Mesothelial cell of epicardium (in vitro differentiated cells): ENCODE measurements around the gene PATJ. TPM values are rescaled to one million over a fixed set of nuclear protein-coding genes. Genes with fewer than 3 reads are reported as not detected.

Experiments
- DNase-seq, 2 experiments: peaks; one replicate each; pipeline ENCODE4 v3.0.0; 2021; ENCODE audit warnings: low spot score in 2 of 2; ENCODE audit not compliant: unreplicated experiment in 2 of 2
- H3K27ac Mint-ChIP-seq: 2 replicates; pipeline ENCODE4 v1.8.0; 2021; ENCODE audit warnings: mixed read lengths
- H3K27me3 Mint-ChIP-seq: 2 replicates; pipeline ENCODE4 v1.8.0; 2021; ENCODE audit warnings: low read depth, mixed read lengths
- H3K36me3 Mint-ChIP-seq: 2 replicates; pipeline ENCODE4 v1.8.0; 2021; ENCODE audit warnings: mixed read lengths
- H3K4me1 Mint-ChIP-seq: 2 replicates; pipeline ENCODE4 v1.8.0; 2021; ENCODE audit warnings: mixed read lengths
- H3K4me3 Mint-ChIP-seq: 2 replicates; pipeline ENCODE4 v1.8.0; 2021; ENCODE audit warnings: mild to moderate bottlenecking, moderate library complexity, mixed read lengths
- H3K9me3 Mint-ChIP-seq: 2 replicates; pipeline ENCODE4 v1.8.0; 2021; ENCODE audit warnings: mixed read lengths
- total RNA-seq: library from RNA; stranded (reverse); gene quantifications from 3 replicates; pipeline ENCODE4 v1.2.1, GENCODE V29; 2021
- TF ChIP-seq, protein P1 (sequence below): fragments of 200-600 bp; sonication (generic); IDR thresholded peaks from one replicate; pipeline ENCODE4 v1.5.0; 2021; ENCODE audit warnings: antibody characterized with exemption; ENCODE audit not compliant: unreplicated experiment

The PATJ gene
- total RNA-seq, 1 donor from 2014 or later: 129 TPM

GRCh38 chr1:62029704-62030103 is 287.4 kb downstream of the PATJ start:
- Mint-ChIP-seq H3K4me1 (peaks cover 2% of the 10 kb centered on the region), H3K4me3 (no peak overlapping the region), H3K27ac (no peak overlapping the region), H3K9me3 (peaks cover 14% of the 10 kb centered on the region), H3K36me3 (peaks cover 38% of the 10 kb centered on the region), H3K27me3 (no peaks in the 10 kb centered on the region)
- TF ChIP-seq, protein P1, sequence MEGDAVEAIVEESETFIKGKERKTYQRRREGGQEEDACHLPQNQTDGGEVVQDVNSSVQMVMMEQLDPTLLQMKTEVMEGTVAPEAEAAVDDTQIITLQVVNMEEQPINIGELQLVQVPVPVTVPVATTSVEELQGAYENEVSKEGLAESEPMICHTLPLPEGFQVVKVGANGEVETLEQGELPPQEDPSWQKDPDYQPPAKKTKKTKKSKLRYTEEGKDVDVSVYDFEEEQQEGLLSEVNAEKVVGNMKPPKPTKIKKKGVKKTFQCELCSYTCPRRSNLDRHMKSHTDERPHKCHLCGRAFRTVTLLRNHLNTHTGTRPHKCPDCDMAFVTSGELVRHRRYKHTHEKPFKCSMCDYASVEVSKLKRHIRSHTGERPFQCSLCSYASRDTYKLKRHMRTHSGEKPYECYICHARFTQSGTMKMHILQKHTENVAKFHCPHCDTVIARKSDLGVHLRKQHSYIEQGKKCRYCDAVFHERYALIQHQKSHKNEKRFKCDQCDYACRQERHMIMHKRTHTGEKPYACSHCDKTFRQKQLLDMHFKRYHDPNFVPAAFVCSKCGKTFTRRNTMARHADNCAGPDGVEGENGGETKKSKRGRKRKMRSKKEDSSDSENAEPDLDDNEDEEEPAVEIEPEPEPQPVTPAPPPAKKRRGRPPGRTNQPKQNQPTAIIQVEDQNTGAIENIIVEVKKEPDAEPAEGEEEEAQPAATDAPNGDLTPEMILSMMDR: no peak
- DNase-seq: no peak

- DNase-seq: no peak
- TF ChIP-seq, protein P1: no peak
- Mint-ChIP-seq H3K36me3 (peaks cover 14% of the 10 kb centered on the region), H3K9me3 (peaks cover 4% of the 10 kb centered on the region), H3K27ac (no peak overlapping the region), H3K27me3 (no peaks in the 10 kb centered on the region), H3K4me1 (peaks cover 8% of the 10 kb centered on the region), H3K4me3 (no peak overlapping the region)
These were observed 292.5 kb downstream of the PATJ start for GRCh38 chr1:62034790-62035189.

GRCh38 chr1:62037274-62037673 is 295.0 kb downstream of the PATJ start:
- DNase-seq: no peak
- Mint-ChIP-seq H3K9me3 (no peaks in the 10 kb centered on the region), H3K4me3 (no peak overlapping the region), H3K36me3 (peaks cover 5% of the 10 kb centered on the region), H3K4me1 (peaks cover 15% of the 10 kb centered on the region), H3K27me3 (no peaks in the 10 kb centered on the region), H3K27ac (no peak overlapping the region)
- TF ChIP-seq, protein P1: no peak

GRCh38 chr1:62038594-62039284 is 296.5 kb downstream of the PATJ start:
- Mint-ChIP-seq H3K27ac (no peak overlapping the region), H3K36me3 (peaks cover 3% of the 10 kb centered on the region), H3K4me3 (no peak overlapping the region), H3K27me3 (no peaks in the 10 kb centered on the region), H3K4me1 (peaks cover 13% of the 10 kb centered on the region), H3K9me3 (no peaks in the 10 kb centered on the region)
- TF ChIP-seq, protein P1: no peak
- no peak for DNase-seq

- Mint-ChIP-seq H3K4me1 (peaks cover 16% of the 10 kb centered on the region), H3K27ac (peak overlapping the region; percentile 41), H3K4me3 (no peak overlapping the region), H3K27me3 (no peaks in the 10 kb centered on the region), H3K9me3 (no peaks in the 10 kb centered on the region), H3K36me3 (peaks cover 6% of the 10 kb centered on the region)
- DNase-seq: no peak
- TF ChIP-seq, protein P1: no peak
These were observed 298.2 kb downstream of the PATJ start for GRCh38 chr1:62040450-62040849.
